Natural killer cell (primary cell): ENCODE results near the gene ITPKB. TPM values are rescaled to one million over a fixed set of nuclear protein-coding genes. Genes with fewer than 3 reads are reported as not detected.

Experiments
- ATAC-seq, 3 donors: fragments of 150-1000 bp in 2 of 3; fragments of 200-7000 bp in 1 of 3; cut with Tn5 transposase; 1 replicate in 1 of 3; 2 replicates in 2 of 3; pipeline ENCODE4 v1.10.0; 2021; ENCODE audit warnings: mild to moderate bottlenecking in 2 of 3, moderate library complexity in 2 of 3
- DNase-seq, 2 donors: peaks; one replicate each; pipeline versions ENCODE4 v3.0.0 to v3.0.0-alpha.2; 2013 to 2021; ENCODE audit warnings: mixed read lengths in 1 of 2
- H3K27ac ChIP-seq: one replicate; pipeline ENCODE4 v1.5.1; 2013; ENCODE audit warnings: mild to moderate bottlenecking, low read length
- H3K27me3 ChIP-seq: one replicate; pipeline ENCODE4 v1.6.1; 2013; ENCODE audit warnings: low read length; ENCODE audit not compliant: control insufficient read depth, insufficient read depth
- H3K36me3 ChIP-seq: one replicate; pipeline ENCODE4 v1.6.1; 2013; ENCODE audit warnings: low read length; ENCODE audit not compliant: control insufficient read depth, insufficient read depth
- H3K4me1 ChIP-seq: one replicate; pipeline ENCODE4 v1.6.1; 2013; ENCODE audit warnings: low read length; ENCODE audit not compliant: control insufficient read depth, insufficient read depth
- H3K4me3 ChIP-seq: one replicate; pipeline ENCODE4 v1.5.1; 2013; ENCODE audit warnings: low read length
- H3K9me3 ChIP-seq: one replicate; pipeline ENCODE4 v1.6.1; 2013; ENCODE audit warnings: low read length; ENCODE audit not compliant: control insufficient read depth, insufficient read depth
- H3K27ac Mint-ChIP-seq, 2 donors: one replicate each; pipeline ENCODE4 v1.8.0; 2022; ENCODE audit warnings: mild to moderate bottlenecking in 2 of 2, mixed read lengths in 2 of 2, moderate library complexity in 1 of 2
- H3K27me3 Mint-ChIP-seq, 2 donors: one replicate each; pipeline ENCODE4 v1.8.0; 2022; ENCODE audit warnings: low read depth in 2 of 2, mixed read lengths in 2 of 2
- H3K36me3 Mint-ChIP-seq: one replicate; pipeline ENCODE4 v1.8.0; 2022; ENCODE audit warnings: mixed read lengths
- H3K4me1 Mint-ChIP-seq, 2 donors: one replicate each; pipeline ENCODE4 v1.8.0; 2022; ENCODE audit warnings: mixed read lengths in 2 of 2
- H3K4me3 Mint-ChIP-seq: one replicate; pipeline ENCODE4 v1.8.0; 2022; ENCODE audit warnings: mild to moderate bottlenecking, moderate library complexity, mixed read lengths
- H3K9me3 Mint-ChIP-seq, 2 donors: one replicate each; pipeline ENCODE4 v1.8.0; 2022; ENCODE audit warnings: mixed read lengths in 2 of 2
- CTCF ChIP-seq: fragments of 200-600 bp; IDR thresholded peaks from one replicate; pipeline ENCODE4 v1.8.0; 2022; ENCODE audit warnings: antibody characterized with exemption
- WGBS: methylation state at CpG from one replicate; pipeline ENCODE4 v1.1.7; 2013; ENCODE audit warnings: missing lambda C conversion rate; ENCODE audit not compliant: insufficient coverage; 5-methylcytosine and 5-hydroxymethylcytosine counted together
- intact Hi-C: fragments of 100-400 bp; cut with micrococcal nuclease; formaldehyde crosslinking; loops from one replicate; pipeline ENCODE4 v1.14.2; 2022
- total RNA-seq, 4 donors: library from RNA; stranded (reverse); fragments of 120-200 nt in 1 of 4; gene quantifications; one replicate each; pipeline versions ENCODE4 v1.2.3 to v1.2.4, GENCODE V29; 2013 to 2022

The ITPKB gene
- total RNA-seq, 3 donors from 2014 or later (not counting 1 experiment from before 2014, with no cell fraction given): 92.2 to 133 (median 99.0) TPM

- peaks cover 0 to 7% of the 10 kb centered on the region in 2 donors for H3K27me3 Mint-ChIP-seq
- Histone ChIP-seq H3K9me3 (no peaks in the 10 kb centered on the region), H3K27ac (no peak overlapping the region), H3K4me1 (no peaks in the 10 kb centered on the region), H3K36me3 (no peaks in the 10 kb centered on the region), H3K27me3 (no peaks in the 10 kb centered on the region), H3K4me3 (no peak overlapping the region)
- WGBS: 82% methylated on average over 2 of the region's 2 CpGs
- DNase-seq (no peak), ATAC-seq (no peak)
- H3K4me3 Mint-ChIP-seq: no peak overlapping the region
- no peak overlapping the region for H3K27ac Mint-ChIP-seq
- H3K9me3 Mint-ChIP-seq: no peaks in the 10 kb centered on the region
- peaks cover 0 to 4% of the 10 kb centered on the region in 2 donors for H3K4me1 Mint-ChIP-seq
- TF ChIP-seq CTCF: no peak
- H3K36me3 Mint-ChIP-seq: no peaks in the 10 kb centered on the region
- intact Hi-C loops: no loop called here
These were observed 140.6 kb downstream of the ITPKB start for GRCh38 chr1:226598455-226598849.

- no peak overlapping the region for H3K27ac Mint-ChIP-seq
- H3K36me3 ChIP-seq: no peaks in the 10 kb centered on the region
- H3K36me3 Mint-ChIP-seq: no peaks in the 10 kb centered on the region
- H3K9me3 Mint-ChIP-seq: no peaks in the 10 kb centered on the region
- ATAC-seq (no peak), DNase-seq (no peak)
- no peak overlapping the region for H3K27ac ChIP-seq
- intact Hi-C loops: no loop called here
- no peaks in the 10 kb centered on the region for H3K27me3 ChIP-seq
- no peak overlapping the region for H3K4me3 Mint-ChIP-seq
- H3K4me1 ChIP-seq: no peaks in the 10 kb centered on the region
- peaks cover 0 to 4% of the 10 kb centered on the region in 2 donors for H3K4me1 Mint-ChIP-seq
- 66% methylated on average over 5 of the region's 5 CpGs for WGBS
- H3K27me3 Mint-ChIP-seq: peaks cover 0 to 7% of the 10 kb centered on the region in 2 donors
- TF ChIP-seq CTCF: no peak
- no peak overlapping the region for H3K4me3 ChIP-seq
- H3K9me3 ChIP-seq: no peaks in the 10 kb centered on the region
These were observed 141.2 kb downstream of the ITPKB start for GRCh38 chr1:226597616-226598454.

- H3K4me1 Mint-ChIP-seq: peaks cover 0 to 4% of the 10 kb centered on the region in 2 donors
- H3K4me3 ChIP-seq: no peak overlapping the region
- 90% methylated on average over 16 of the region's 16 CpGs for WGBS
- peaks cover 0 to 7% of the 10 kb centered on the region in 2 donors for H3K27me3 Mint-ChIP-seq
- DNase-seq: no peak
- no peaks in the 10 kb centered on the region for H3K9me3 ChIP-seq
- no peak overlapping the region for H3K27ac Mint-ChIP-seq
- intact Hi-C loops: no loop called here
- no peaks in the 10 kb centered on the region for H3K27me3 ChIP-seq
- H3K36me3 Mint-ChIP-seq: no peaks in the 10 kb centered on the region
- no peaks in the 10 kb centered on the region for H3K36me3 ChIP-seq
- no peak overlapping the region for H3K4me3 Mint-ChIP-seq
- no peaks in the 10 kb centered on the region for H3K9me3 Mint-ChIP-seq
- H3K4me1 ChIP-seq: no peaks in the 10 kb centered on the region
- no peak for ATAC-seq
- TF ChIP-seq CTCF: no peak
- H3K27ac ChIP-seq: no peak overlapping the region
These were observed 142.4 kb downstream of the ITPKB start for GRCh38 chr1:226596531-226597165.
